ENCODE results near the gene YAF2.
"Not testable (repeated sequence)": the region's sequence is repeated elsewhere in the genome, so short reads cannot be mapped to it uniquely, and the experiment has no call there.

YAF2 gene

DNA sequence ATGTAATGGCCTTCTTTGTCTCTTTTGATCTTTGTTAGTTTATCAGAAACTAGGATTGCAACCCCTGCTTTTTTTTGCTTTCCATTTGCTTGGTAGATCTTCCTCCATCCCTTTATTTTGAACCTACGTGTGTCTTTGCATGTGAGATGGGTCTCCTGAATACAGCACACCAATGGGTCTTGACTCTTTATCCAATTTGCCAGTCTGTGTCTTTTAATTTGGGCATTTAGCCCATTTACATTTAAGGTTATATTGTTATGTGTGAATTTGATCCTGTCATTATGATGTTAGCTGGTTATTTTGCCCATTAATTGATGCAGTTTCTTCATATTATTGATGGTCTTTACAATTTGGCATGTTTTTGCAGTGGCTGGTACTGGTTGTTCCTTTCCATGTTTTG, 14.6 kb upstream of the YAF2 start:
- not testable (repeated sequence) for DNase-seq

DNA sequence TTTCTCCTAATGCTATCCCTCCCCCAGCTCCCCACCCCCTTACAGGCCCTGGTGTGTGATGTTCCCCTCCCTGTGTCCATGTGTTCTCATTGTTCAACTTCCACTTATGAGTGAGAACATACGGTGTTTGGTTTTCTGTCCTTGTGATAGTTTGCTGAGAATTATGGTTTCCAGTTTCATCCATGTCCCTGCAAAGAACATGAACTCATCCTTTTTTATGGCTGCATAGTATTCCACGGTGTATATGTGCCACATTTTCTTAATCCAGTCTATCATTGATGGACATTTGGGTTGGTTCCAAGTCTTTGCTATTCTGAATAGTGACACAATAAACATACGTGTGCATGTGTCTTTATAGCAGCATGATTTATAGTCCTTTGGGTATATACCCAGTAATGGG, 11.0 kb upstream of the YAF2 start:
- DNase-seq = not testable (repeated sequence)

DNA sequence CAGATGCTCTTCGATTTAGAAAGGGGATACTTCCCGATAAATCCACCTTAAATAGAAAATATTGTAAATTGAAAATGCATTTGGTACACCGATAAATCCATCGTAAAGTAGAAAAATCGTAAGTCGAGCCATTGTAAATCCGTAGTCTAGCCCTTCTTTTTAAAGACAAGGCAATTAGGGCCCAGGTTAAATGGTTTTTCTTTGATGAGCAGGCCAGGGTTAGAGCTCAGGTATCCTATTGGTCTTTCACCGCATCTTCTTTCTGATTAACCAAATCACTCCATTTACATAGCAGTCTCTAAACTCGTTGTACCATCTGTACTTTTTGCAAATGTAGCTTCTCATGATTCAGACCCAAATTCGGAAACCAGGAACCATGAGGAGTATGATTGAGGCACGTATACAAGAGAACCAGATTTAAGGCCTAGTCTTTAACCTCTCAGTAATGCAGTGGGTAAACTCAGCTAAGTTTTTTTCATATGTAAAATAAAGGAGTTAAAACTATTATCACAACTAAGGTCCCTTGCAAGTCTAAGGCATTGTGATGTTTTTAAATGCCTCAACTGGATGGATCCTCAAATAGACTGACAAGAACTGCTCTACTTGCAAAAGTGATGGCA, 2.2 kb upstream of the YAF2 start:
- no peak for DNase-seq

DNA sequence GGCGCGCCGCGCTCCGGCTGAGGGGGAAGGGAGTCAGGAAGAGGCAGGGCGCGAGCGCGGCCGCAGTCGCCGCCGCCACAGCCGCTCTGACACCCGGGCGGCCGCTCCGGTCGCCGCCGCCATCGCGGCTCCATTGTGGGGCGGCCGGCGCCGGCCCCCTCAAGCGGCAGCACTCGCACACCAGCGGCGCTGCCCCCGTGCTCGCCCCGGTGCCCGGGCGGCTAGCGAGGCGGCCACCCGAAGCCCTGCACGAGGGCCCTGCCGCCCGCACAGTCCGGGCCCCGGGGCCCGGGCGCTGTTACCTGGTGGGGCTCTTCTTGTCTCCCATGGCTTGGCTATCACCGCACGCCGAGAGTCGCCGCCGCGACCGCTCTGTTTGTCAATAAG, 202 bp downstream of the YAF2 start:
- no peak for DNase-seq

DNA sequence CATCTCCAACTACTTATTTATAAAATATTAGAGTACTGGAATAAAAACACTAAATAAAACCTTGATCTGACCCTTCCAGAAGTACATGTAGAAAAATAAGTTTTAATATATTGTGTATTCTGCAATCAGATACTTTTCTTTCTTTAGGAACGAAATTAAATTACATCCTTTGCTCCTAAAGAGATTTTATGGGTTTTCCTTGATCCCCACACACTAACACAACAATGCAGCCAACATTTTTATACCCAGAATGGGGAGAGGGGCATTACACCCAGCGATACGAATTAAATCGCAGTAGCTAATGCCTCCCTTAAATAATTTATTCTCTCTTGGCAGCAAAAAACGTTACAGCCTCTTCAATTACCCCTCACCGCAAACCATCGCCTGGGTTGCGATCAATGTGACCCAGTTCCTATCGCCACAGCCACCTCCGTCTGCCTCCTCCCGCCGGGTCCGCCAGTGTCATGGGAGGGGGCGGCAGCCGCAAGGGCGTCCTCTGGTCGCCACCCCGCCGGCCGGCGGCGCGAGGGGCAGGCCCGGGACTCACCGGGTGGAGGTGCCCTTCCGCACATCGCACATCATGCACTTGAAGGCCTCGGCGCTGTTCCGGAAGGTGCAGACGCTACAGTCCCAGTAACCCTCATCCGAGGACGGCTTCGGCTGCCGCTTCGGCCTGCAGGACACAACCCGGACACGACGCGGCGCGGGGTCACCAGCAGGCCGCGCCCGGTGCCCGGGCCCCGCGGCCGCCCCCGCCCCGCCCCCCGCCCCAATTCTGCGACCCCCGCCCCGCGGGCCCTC, 796 bp downstream of the YAF2 start:
- peak; percentile 58 for DNase-seq

DNA sequence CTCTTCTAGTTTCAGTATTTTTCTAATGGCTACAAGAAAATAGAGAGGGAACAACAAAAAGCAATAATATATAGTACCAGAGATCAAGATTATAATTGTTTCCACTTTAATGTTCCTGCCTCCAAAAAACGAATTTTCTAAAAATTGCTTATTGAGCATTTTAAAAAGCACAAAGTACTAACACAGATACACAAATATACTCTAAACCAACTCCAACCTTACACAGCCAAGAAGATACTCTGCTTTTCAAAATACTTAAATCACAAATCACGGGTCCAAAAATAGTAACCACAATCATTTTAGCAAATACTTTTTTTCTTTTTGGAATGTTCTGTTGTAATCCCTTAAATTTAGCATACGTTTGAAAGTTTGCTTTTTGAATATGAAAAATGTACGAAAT, 2.0 kb downstream of the YAF2 start:
- DNase-seq = no peak

DNA sequence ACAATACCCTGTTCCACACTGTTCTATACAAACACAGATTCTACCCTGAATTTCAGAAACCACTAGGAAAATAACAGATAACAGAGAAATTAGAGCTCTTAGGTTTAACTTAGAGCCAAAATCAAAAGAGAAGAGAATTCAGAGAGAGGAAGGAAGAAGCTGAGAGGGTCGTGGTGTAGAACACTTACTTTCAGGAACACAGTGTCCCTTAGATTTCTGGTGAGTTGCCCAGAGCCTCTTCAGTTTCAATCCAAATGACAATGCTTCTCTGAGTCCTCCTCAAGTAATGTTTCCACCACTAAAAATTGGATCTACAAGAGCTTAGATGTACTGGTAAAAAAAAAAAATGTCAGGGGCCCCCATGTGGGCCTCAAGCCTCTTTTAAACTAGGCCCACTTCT, 2.6 kb downstream of the YAF2 start:
- DNase-seq = no peak

DNA sequence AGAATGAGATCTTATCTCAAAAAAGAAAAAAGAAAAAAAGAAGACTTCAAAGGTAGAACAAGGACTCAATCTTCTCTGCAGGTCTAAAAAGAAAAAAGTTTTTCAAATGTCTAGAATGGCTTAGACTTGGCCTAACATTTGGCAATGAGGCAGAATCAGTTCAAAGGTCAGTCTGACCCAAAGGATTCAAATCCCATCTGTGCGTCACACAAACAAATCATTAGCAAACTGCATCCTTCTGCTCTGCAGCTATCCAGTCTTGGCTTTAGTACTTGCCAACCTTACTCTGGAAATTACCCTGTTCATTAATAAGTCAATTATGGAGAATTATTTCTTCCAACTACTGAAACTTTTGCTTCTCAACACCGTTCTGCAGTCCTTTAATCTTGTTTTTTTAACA, 3.1 kb downstream of the YAF2 start:
- DNase-seq = no peak

DNA sequence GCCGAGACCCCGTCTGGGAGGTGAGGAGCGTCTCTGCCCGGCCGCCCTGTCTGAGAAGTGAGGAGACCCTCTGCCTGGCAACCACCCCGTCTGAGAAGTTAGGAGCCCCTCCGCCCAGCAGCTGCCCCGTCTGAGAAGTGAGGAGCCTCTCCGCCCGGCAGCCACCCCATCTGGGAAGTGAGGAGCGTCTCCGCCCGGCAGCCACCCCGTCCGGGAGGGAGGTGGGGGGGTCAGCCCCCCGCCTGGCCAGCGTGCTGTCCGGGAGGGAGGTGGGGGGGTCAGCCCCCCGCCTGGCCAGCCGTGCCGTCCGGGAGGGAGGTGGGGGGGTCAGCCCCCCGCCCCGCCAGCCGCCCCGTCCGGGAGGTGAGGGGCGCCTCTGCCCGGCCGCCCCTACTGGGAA, 10.5 kb downstream of the YAF2 start:
- DNase-seq = not testable (repeated sequence)

DNA sequence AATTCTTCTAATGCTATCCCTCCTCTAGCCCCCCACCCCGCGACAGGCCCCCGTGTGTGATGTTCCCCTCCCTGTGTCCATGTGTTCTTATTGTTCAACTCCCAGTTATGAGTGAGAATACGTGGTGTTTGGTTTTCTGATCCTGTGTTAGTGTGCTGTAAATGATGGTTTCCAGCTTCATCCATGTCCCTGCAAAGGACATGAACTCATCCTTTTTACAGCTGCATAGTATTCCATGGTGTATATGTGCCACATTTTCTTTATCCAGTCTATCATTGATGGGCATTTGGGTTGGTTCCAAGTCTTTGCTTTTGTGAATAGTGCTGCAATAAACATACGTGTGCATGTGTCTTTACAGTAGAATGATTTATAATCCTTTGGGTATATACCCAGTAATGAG, 13.5 kb downstream of the YAF2 start:
- not testable (repeated sequence) for DNase-seq

DNA sequence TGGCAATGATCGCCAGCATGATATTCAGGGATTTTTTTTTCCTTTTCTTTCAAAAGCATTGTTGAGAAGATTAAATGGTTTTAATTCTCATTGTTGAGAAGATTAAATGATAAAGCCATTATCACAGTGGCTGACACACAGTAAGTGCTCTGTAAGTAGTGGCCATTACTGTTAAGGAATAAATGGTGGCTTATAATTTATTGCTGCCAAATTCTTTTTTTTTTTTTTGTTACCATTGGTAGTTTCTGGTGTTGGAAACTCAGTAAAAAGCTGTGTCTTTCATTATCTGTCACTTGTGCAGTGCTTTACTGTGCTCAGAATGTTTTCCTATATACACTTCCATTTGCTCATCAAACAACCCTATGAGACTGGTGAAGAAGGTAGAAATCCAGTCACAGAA, 15.3 kb downstream of the YAF2 start:
- DNase-seq = no peak

DNA sequence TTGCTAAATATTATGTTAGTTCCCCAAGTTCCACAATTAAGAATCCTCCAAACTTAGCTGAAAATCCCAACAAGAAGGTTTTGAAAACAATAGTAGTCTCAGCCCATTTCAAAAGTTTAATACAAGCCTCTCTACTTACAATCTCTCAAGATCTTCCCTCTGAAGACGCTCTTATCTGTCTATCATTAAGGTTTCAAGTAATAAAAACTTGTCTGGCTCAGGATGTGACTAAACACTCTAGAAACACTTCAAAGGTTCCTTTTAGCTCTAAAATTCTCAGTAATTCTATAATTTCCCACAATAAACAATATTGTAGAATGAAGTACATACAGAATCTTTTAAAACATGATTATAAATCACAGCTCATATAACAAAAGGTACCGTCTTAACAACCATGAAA, 16.3 kb downstream of the YAF2 start:
- no peak for DNase-seq

DNA sequence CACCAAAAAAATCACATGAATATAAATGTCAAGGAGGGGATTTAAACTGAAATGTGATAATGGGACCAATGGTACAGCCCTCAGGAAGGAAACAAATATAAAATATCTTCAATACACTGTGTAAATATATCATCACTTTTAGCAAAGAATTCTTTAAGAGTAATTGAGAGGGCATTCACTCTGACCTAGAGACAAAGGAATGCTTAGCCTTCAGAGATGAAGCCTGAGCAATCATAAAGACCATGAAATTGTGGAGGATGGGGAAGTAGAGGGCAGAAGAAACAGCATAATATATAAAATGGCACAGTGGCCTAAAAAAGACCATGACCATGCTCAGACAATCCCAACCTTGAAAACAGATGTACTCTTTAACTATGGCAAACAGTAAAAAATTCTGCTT, 20.4 kb downstream of the YAF2 start:
- DNase-seq = no peak

DNA sequence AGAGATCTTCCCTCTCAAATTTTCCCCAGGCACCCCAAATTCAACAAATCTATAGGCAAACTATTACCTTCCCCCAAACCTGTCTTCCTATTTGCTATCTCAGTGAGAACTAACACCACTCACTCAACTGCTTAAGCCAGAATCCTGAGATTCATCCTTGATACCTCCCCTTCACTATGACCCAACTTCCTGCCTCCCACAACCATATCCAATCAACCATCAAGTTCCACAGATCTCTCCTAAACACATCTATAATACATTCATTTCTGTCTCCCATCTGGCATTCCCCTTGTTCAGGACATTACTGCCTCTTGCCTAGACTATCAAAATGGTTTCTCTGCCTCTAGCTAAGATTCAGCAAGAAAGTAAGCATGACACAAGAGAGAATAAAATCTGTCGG, 21.3 kb downstream of the YAF2 start:
- DNase-seq = no peak

DNA sequence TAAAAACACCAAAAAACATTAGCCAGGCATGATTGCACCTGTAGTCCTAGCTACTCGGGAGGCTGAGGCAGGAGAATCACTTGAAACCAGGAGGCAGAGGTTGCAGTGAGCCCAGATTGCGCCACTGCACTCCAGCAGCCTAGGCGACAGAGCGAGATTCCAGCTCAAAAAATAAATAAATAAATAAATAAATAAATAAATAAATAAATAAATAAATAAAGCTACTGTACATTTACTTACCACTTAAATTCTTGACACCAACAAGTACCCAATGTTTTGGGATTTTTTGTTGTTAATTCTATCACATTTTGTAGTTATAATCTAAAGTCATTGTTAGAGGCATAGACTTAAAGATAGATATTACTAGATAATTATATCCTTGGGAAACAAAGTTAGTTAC, 22.3 kb downstream of the YAF2 start:
- DNase-seq = not testable (repeated sequence)

DNA sequence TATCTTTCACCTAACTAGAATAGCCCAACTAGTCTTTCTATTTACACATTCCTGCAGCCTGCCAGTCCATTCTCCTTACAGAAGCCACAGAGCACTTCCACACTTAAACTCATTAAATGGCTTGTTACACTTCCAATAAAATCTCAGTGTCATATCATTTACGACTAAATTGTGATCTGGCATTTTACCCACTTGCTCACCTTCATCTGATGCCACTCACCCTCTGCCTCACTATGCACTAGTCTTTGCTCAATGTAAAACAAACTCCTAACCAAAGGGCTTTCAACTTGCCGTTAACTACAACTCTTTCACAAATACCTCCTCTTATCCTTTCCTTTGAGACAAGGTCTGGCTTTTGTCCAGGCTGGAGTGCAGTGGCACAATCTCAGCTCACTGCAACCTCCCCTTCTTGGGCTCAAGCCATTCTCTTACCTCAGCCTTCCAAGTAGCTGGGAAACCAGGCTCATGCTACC, 24.1 kb downstream of the YAF2 start:
- DNase-seq = no peak

DNA sequence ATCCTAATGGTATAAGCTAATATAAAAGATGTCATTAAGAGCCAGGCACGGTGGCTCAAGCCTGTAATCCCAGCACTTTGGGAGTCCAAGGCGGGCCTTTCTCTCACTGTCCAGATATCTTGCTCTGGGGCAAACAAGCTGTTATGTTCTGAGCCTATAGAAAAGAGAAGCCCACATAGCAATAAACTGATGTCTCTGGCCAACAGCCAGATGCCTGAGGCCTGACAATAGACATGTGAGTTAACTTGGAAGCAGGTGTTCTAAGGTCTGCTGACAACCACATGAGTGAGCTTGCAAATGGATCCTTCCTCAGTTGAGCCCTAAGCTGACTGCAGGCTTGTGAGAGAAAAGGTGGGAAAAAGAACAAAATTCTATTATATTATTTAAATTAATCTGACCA, 25.0 kb downstream of the YAF2 start:
- DNase-seq = no peak

DNA sequence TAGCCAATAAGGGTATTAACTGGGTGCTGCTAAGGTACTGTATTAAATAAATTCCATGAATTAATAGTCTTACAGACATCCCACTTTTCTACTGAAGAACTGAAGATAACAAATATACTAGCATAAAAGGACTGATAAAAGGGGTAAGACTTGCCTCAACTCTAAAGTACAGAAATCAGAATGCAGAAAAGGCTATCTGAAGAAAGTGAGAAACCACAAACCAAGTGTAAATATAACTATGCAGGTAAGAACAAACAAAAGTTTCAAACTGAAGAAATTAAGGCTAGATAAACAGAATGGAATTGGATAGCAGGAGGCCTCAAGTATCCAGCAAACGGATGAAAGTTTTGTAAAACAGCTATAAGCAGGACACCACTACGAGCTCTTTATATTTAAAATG, 29.5 kb downstream of the YAF2 start:
- no peak for DNase-seq

DNA sequence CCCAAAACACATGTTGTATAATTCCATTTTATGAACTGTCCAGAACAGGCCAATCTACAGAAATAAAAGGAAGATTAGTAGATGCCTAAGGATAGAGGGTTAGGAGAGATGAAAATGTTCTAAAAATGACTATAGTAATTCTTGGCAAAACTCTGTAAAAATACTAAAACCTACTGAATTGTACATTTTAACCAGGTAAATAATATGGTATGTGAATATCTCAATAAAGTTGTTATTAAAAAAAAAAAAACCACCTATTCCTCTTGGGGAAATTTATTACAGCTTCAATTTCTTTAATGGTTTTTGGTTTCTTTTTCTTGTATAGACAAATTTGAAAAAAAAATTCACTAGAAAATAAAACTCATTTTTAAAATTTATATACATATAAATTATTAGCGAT, 33.2 kb downstream of the YAF2 start:
- no peak for DNase-seq

DNA sequence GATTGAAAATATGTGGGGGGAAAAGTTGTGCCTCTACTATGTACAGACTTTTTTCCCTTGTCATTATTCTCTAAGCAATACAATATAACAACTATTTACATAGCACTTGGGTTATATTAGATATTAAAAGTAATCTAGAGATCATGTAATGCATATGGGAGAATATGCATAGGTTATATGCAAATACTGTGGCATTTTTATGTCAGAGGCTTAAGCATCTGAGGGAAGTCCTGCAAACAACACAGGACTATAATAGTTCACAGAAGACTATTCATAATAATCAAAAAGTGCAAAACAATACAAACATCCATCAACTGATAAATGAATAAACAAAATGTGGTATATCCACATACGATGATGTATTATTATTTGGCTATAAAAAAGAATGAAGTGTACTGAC, 33.7 kb downstream of the YAF2 start:
- DNase-seq = no peak

DNA sequence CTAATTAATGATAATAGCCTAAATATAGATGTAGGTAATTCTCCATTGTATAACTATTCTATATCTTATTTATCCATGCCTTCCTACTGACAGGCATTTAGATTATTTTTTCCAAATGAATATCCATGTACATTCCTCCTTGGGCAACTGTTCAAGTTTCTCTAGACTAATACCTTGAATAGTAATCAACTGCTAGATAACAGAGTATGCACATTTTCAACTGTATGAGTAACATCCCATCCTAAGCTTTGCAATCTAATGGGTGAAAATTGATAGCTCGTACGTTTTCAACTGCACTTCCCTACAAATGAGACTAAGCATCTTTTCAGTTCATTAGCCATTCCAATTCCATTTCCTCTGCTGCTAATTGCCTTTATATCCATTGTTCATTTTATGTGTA, 37.0 kb downstream of the YAF2 start:
- no peak for DNase-seq

DNA sequence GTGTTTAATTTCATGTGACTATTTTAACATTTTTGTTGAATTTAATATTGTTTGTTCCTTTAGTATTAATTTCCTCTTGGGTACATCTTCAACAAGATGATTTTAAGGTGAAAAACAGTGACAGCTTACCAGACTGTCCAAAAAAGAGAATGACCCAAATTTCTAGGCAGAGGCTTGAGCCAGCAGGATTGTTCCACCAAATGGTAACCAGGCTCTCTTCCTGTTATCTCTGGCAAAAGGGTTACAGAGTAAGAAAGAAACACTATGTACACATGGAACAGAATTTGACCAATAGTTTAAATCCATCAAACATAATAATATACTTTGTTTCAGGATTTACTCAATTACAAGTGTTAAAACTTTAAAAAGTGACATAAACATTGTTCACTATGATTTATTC, 39.0 kb downstream of the YAF2 start:
- DNase-seq = no peak

DNA sequence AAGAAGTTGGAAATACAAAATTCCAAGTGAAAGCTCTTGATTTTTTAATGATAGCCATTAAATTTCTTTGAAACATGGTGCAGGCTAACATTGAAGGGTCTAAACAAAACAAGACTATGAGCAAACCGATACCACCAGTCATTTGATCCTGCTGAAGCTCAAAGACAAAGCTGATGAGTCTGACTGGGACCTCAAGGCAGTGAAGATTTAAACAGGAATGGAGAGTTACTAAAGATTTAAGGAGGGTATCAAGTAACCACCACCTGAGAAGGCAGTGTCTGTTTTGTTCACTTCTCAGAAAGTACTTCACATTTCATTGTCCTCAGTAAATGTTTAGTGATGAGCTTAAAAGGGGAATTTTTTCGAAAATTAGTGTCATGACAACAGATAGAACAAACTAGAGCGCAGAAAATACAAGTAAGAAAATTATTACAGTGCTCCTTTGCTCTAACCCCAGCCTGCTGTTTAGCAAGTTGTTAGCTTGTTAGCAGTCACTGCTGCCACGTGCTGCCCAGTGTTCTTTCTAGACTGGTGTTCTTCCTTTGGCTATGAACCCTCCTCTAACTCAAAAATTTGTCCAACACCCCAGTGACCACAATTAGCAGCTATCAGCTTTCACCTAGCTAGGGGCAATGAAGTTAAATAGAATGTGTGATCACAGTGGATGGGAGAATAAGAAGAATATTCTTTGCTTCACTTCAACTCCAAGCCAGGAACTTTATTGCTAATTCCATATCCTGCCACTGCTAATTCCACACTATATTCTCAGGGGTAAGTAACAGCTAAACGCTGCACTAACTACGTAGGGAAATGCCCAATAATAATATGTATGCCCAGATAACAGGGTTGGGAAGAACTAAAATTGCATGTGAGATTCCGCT, 41.1 kb downstream of the YAF2 start:
- no peak for DNase-seq

DNA sequence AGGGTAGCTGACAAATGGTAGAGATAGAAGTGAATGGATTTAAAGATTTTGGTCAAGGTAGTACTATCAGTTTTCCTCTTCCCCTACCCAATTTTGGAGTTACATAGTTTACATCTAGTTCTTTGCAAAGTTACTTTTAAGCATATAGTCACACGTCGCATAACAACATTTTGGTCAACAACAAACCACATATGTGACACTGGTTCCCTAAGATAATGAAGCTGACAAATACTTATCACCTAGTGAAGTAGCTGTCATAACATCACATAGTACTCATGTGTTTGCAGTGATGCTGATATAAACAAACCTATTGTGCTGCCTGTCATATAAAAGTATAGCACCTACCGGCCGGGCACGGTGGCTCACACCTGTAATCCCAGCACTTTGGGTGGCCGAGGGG, 45.4 kb downstream of the YAF2 start:
- no peak for DNase-seq
